HCT116 (cell line): Measurements from ENCODE around the gene TGFBI.

Source experiments
- CTCF ChIP-seq, 3 experiments: fragments of 200-600 bp in 1 of 3; sonication (generic) in 1 of 3; IDR thresholded peaks in 2 of 3; conservative IDR thresholded peaks in 1 of 3; 2 replicates each; pipeline ENCODE4 v1.5.1; 2012 to 2017; ENCODE audit warnings: low read depth in 2 of 3, low read length in 2 of 3, antibody characterized with exemption in 1 of 3, borderline replicate concordance in 1 of 3, control low read depth in 1 of 3, mild to moderate bottlenecking in 1 of 3, mixed read lengths in 1 of 3, mixed run types in 1 of 3, moderate library complexity in 1 of 3; ENCODE audit not compliant: insufficient read depth in 1 of 3
- JUND ChIP-seq: IDR thresholded peaks from 2 replicates; pipeline ENCODE4 v1.6.1; 2012
- YY1 ChIP-seq: IDR thresholded peaks from 2 replicates; pipeline ENCODE4 v1.6.1; 2011; ENCODE audit warnings: low read length, low read depth, moderate library complexity, mild to moderate bottlenecking; ENCODE audit not compliant: insufficient replicate concordance; ENCODE audit errors: extremely low read depth

DNA sequence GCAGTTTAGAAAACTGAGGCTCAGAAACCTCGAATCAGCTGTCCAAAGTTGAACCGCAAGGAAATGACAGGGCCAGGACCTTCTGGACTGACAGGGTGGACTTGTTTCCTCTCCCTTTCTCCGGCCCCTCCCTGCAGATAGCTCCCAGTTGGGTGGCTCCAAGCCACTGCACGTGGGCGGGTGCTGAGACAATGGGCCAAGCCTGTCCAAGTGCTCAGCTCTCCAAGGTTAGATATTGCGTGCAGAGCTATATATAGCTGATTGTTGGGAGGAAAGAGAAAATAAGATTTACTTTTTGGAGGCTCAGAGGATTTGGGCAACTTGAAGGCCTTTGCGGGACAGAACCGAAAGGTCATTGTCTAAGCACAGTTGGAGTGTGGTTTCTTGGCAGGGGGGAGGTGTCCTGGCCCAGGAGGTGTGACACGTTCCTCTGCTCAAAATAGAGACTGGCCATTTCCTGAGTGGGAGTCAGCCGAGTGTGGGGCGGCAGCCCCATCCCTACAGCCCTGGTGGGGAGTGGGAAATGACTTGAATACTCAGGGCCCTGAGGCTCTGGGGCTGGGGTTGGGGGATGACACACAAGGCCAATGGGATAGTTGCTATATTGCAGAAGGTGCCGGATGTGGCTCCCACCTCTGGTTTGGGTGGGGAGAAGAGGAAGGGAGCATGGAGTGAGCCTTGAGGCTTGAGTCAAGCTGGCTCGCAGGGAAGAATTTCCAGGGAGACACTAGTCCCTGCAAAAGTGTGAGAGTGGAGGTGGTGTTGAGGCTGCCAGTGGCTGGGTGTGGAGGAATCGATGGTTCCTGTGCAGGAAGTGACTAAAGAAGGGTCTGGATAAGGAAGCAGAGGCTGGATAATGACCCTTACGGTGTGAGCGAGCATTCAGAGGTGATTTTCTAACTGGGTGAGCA lies 59.4 kb downstream of the TGFBI start:
- TF ChIP-seq CTCF (IDR thresholded peaks at IDR 0.05 in 2 of 3, conservative IDR thresholded peaks at IDR 0.05 in 1 of 3; ENCODE audit: borderline replicate concordance in 1 of 3, insufficient read depth in 1 of 3, low read depth in 2 of 3, low read length in 2 of 3) (no peak), YY1 (no peak), JUND (no peak)
